HG03139 (cell line): ENCODE measurements around the gene TNFSF4.
"Not testable (repeated sequence)": the region's sequence is repeated elsewhere in the genome, so short reads cannot be mapped to it uniquely, and the experiment has no call there.

Source experiments
- ATAC-seq: cut with Tn5 transposase; IDR thresholded peaks from one replicate; pipeline ENCODE4 v1.9.1; 2021; ENCODE audit not compliant: unreplicated experiment

TNFSF4 gene, protein sequence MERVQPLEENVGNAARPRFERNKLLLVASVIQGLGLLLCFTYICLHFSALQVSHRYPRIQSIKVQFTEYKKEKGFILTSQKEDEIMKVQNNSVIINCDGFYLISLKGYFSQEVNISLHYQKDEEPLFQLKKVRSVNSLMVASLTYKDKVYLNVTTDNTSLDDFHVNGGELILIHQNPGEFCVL

DNA sequence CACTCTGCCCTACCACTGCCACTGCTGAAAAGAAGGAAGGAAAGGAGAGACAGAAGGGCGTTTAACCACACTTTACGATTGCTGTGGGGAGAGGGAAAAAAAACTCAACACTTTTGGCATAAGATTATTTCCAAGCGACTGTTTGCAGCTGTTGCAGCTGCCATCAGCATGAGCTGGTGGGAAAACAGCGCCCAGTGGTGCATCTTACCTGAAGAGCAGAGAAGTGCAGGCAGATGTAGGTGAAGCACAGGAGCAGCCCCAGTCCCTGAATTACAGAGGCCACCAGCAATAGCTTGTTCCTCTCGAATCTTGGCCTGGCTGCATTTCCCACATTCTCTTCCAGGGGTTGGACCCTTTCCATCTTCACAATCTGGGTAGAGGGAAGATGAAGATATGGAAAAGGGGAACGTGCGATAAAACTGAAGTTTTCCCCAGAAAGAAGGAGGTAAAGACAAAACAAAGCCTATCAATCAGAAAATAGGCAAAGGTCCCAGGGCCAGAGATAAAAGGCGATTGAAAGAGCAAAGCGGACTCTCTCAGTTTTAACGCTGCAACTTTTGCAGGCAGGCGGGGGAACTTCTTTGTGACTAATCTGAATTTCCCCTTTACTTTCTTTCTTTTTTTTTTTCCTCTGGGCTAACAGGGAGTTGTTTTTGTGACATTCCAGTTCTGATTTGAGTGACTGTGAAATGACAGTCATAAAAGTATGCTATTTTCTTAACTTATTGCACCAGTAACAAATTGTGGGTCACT, at the start of gene TNFSF4:
Gene TNFSF4, minus strand, starts transcription at position 516 of the 753 bp plus-strand sequence. Its CDS starts 155 bp downstream, at position 361.
- no peak for ATAC-seq

GRCh38 chr1:173255214-173255813, 48.2 kb upstream of the TNFSF4 start:
- no peak for ATAC-seq

- no peak for ATAC-seq
Measured at GRCh38 chr1:173253046-173253445, 45.9 kb upstream of the TNFSF4 start.

- ATAC-seq: no peak
Measured at GRCh38 chr1:173249349-173249748, 42.2 kb upstream of the TNFSF4 start.

DNA sequence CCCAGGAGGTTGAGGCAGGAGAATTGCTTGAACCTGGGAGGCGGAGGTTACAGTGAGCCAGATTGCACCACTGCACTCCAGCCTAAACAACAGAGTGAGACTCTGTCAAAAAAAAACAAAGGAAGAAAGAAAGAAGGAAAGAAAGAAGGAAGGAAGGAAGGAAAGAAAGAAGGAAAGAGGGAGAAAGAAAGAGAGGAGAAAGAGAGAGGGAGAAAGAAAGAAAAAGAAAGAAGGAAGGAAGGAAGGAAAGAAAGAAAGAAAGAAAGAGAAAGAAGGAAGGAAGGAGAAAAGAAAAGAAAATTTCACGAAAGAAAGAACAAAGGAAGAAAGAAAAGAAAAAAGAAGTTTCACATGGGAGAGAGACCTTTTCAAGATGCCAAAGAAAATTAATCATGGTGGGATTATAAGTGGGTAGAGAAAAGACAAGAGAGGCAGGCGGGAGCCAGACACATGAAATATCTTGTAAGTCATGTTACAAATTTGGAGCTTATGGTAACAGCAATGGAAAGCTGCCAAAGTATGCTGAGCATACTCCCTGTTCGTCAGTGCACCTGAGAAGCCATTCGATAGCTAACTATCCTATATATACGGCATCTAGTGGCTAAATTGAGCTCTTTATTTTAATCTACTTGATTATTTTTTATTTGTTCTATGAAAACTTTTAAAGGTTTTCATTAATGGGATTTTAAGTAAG, 41.3 kb upstream of the TNFSF4 start:
- ATAC-seq: no peak

- no peak for ATAC-seq
Measured at GRCh38 chr1:173245892-173246291, 38.8 kb upstream of the TNFSF4 start.

GRCh38 chr1:173243300-173243699, 36.2 kb upstream of the TNFSF4 start:
- ATAC-seq: no peak

- ATAC-seq: no peak
Measured at GRCh38 chr1:173241528-173242347, 34.6 kb upstream of the TNFSF4 start.

DNA sequence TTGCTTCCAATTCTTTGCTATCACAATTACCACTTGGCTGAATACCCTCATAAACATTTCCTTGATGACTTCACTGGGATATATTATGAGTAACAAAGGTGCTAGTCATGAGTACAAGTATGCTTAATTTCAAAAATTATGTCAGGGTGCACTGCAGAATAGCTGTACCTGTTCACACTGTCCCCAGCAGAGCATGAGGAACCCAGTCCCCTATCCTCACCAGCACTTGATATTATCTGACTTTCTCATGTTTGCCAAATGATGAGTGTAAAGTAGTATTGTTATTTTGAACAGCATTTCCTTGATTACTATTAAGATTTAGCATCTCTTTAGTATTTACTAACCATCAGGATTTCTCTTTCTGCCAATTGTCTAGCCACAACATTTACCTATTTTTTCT, 33.5 kb upstream of the TNFSF4 start:
- ATAC-seq: no peak

DNA sequence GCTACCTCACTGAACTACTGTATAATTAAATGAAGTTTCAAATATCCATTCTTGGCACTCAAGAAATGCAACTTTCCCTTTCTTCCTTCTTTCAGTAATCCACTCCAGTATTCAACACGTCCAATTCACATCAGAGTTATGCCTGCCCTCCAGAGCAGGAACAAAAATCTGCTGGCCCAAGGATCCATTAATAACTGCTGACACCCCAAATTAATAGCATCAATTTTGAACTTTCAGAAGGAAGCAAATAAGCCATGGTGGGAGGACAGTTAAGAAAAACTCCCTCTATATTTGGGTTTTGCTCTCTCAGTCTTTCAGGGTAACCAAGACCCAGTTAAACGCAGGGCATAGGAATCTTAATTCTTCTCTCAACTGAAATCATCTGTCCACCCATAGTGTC, 31.9 kb upstream of the TNFSF4 start:
- ATAC-seq: no peak

- no peak for ATAC-seq
Measured at GRCh38 chr1:173234899-173235298, 27.8 kb upstream of the TNFSF4 start.

DNA sequence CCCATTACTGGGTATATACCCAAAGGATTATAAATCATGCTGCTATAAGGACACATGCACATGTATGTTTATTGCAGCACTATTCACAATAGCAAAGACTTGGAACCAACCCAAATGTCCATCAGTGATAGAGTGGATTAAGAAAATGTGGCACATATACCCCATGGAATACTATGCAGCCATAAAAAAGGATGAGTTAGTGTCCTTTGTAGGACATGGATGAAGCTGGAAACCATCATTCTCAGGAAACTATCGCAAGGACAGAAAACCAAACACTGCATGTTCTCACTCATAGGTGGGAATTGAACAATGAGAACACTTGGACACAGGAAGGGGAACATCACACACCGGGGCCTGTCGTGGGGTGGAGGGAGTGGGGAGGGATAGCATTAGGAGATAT, 27.3 kb upstream of the TNFSF4 start:
- not testable (repeated sequence) for ATAC-seq

- ATAC-seq: not testable (repeated sequence)
Measured at GRCh38 chr1:173229031-173229430, 21.9 kb upstream of the TNFSF4 start.

GRCh38 chr1:173224949-173225348, 17.8 kb upstream of the TNFSF4 start:
- ATAC-seq: no peak

- no peak for ATAC-seq
Measured at GRCh38 chr1:173224280-173224892, 17.3 kb upstream of the TNFSF4 start.

DNA sequence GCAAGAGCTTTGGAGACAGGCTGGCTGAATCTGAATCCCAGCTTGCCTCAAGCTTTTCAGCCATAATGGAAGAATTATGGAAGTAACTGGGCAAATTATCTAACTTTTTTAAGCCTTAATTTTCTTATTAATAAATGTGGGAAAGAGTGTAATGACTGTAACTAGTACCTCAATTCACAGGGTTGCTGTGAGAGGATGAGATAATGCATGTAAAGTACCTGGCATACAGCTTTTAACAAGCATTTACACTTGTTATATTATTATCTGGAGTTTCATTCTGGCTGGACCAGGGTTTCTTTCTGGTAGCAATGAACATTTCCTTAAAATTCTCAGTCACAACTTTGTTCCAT, 15.9 kb upstream of the TNFSF4 start:
- no peak for ATAC-seq

DNA sequence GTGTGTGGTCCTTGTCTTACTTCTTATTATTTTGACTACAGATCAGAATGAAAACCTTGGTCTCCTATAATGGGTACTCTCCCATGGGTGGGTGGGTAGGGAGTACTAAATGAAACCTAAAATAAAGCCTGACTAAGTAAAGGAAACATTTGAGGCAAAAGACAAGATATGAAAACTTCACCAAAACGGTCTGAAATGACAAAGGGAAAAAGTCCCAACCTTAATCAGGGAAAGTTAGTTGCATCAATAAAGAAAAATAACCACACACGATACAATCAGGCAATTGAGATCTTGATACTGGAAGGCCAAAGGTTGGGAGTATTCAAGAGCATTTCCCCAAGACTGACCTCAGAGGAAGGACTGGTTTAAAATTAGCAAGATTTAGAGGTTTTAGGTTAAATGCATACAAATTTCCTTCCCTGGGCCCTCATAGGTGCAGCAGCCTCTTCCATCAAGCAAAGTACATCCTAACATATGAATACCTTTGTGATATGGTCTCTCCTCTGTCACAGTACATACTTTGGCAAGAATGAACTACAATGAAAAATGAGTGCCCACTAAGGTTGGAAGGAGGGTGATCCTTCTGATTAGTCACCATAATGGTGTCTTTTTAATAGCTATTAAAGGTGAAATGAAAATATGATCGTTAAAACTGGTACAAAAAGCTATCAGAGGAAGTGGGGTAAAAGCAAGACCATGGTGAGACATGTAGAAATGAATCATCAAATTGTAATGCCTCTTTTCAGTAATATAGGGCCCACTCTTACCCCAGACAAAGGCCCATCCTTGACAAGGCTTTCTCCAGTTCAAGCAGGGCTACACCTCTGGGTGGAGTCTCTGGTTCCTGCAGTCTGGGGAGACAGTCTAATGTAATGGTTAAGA, 15.3 kb upstream of the TNFSF4 start:
- ATAC-seq: no peak

- no peak for ATAC-seq
Measured at GRCh38 chr1:173220157-173220556, 13.0 kb upstream of the TNFSF4 start.

DNA sequence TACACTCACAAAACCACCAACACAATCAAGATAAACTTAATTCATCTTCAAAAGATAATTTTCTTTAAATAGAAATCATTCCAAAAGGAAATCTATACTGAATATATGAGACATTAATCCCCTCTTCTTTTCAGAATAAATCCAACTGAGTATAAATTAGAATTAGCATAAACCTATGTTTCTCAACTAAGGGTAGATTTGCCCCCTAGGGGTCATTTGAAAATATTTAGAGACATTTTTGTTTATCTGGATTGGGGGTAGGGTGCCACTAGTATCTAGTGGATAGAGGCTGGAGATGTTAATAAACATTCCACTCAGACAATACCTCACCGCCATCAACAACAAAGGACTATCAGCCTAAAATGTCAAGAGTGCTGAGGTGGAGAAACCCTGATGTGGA, 6.5 kb upstream of the TNFSF4 start:
- no peak for ATAC-seq
